K562 (cell line): ENCODE data around the gene ZBTB20. TPM values are rescaled to one million over a fixed set of nuclear protein-coding genes. Genes with fewer than 3 reads are reported as not detected.

ENCODE experiments used
- ATAC-seq: fragments of 200-7000 bp; cut with Tn5 transposase; 3 replicates; pipeline ENCODE4 v1.9.1; 2020; ENCODE audit warnings: moderate library complexity
- BruUV-seq: library from RNA; stranded (reverse); fragments of 400-500 nt; replicated peaks from 2 replicates; lab custom pipeline; 2021; lab: Mats Ljungman, UMichigan
- CTCF ChIA-PET: fragments of 300-600 bp; formaldehyde crosslinking; extraction: SDS; loops from one replicate; lab custom pipeline; 2021; ENCODE audit warnings: low intra/inter-chr PET ratio; lab: Yijun Ruan, JAX
- POLR2A ChIA-PET: fragments of 300-600, 350-650 bp; sonication (Branson Sonifier 250); formaldehyde crosslinking; extraction: SDS; loops from one replicate; lab custom pipeline; 2021; ENCODE audit warnings: antibody characterized with exemption, inconsistent platforms; lab: Yijun Ruan, JAX
- DNase-seq, 4 experiments: peaks; one replicate each; pipeline versions ENCODE4 v3.0.0 to v3.0.0-alpha.2; 2011 to 2018; ENCODE audit warnings: low spot score in 3 of 4, mixed read lengths in 3 of 4; ENCODE audit errors: extremely low read depth in 1 of 4
- FAIRE-seq: peaks from 2 replicates; lab custom pipeline; 2011; peaks lifted over from hg19 to GRCh38; lab: Jason Lieb, UNC
- H2AFZ ChIP-seq: 2 replicates; pipeline ENCODE4 v1.6.0; 2011; ENCODE audit warnings: low read depth, low read length, control low read depth, inconsistent platforms
- H3K27ac ChIP-seq: fragments of 200-600 bp; 3 replicates; pipeline ENCODE4 v1.8.0; 2011; ENCODE audit warnings: low read depth, mild to moderate bottlenecking, control low read depth, inconsistent platforms, low read length, moderate library complexity, mixed read lengths; ENCODE audit errors: extremely low read depth
- H3K27me3 ChIP-seq, 2 experiments: fragments of 300-600 bp in 1 of 2; 2 replicates in 1 of 2; 3 replicates in 1 of 2; pipeline versions ENCODE4 v1.6.0 to v1.8.0; 2011; ENCODE audit warnings: inconsistent platforms in 2 of 2, low read length in 2 of 2, mild to moderate bottlenecking in 1 of 2, mixed read lengths in 1 of 2, moderate library complexity in 1 of 2; ENCODE audit not compliant: control insufficient read depth in 2 of 2, insufficient read depth in 2 of 2
- H3K36me3 ChIP-seq: fragments of 300-600 bp; 3 replicates; pipeline ENCODE4 v1.8.0; 2011; ENCODE audit warnings: mild to moderate bottlenecking, low read length, inconsistent platforms; ENCODE audit not compliant: control insufficient read depth, insufficient read depth
- H3K4me1 ChIP-seq, 2 experiments: fragments of 200-600 bp in 1 of 2; replicated peaks in 1 of 2; 2 replicates in 1 of 2; 3 replicates in 1 of 2; pipeline versions ENCODE4 v1.5.1 to v1.8.0; 2011; ENCODE audit warnings: inconsistent platforms in 2 of 2, low read length in 2 of 2, mild to moderate bottlenecking in 1 of 2, mixed read lengths in 1 of 2, moderate library complexity in 1 of 2; ENCODE audit not compliant: control insufficient read depth in 2 of 2, insufficient read depth in 2 of 2
- H3K4me2 ChIP-seq: 2 replicates; pipeline ENCODE4 v1.6.1; 2011; ENCODE audit warnings: low read length, control low read depth, inconsistent platforms, mixed read lengths; ENCODE audit not compliant: insufficient read depth
- H3K4me3 ChIP-seq: fragments of 200-600 bp; sonication (generic), shearing (Covaris generic); 2 replicates; pipeline ENCODE4 v1.5.1; 2016; ENCODE audit warnings: control low read depth, inconsistent platforms
- H3K79me2 ChIP-seq: fragments of 200-600 bp; 3 replicates; pipeline ENCODE4 v1.8.0; 2011; ENCODE audit warnings: low read length, inconsistent platforms; ENCODE audit not compliant: control insufficient read depth, insufficient read depth
- H3K9ac ChIP-seq, 2 experiments: 2 replicates each; pipeline versions ENCODE4 v1.6.0 to v1.6.1; 2011; ENCODE audit warnings: low read depth in 2 of 2, low read length in 2 of 2, control low read depth in 1 of 2, inconsistent platforms in 1 of 2, mild to moderate bottlenecking in 1 of 2, mixed read lengths in 1 of 2; ENCODE audit not compliant: insufficient read depth in 1 of 2
- H3K9me1 ChIP-seq: one replicate; pipeline ENCODE4 v1.6.0; 2011; ENCODE audit warnings: inconsistent platforms, mild to moderate bottlenecking, low read length, moderate library complexity; ENCODE audit not compliant: control insufficient read depth, insufficient read depth
- H3K9me3 ChIP-seq: replicated peaks from 2 replicates; pipeline ENCODE4 v1.5.1; 2011; ENCODE audit warnings: low read depth, low read length, inconsistent platforms; ENCODE audit not compliant: control insufficient read depth, insufficient read depth
- H4K20me1 ChIP-seq: replicated peaks from 2 replicates; pipeline ENCODE4 v1.6.1; 2011; ENCODE audit warnings: low read length, inconsistent platforms, mixed read lengths; ENCODE audit not compliant: control insufficient read depth, insufficient read depth
- CEBPB ChIP-seq: fragments of 450-650 bp; IDR thresholded peaks from 2 replicates; pipeline ENCODE4 v1.6.1; 2016; ENCODE audit warnings: missing genetic modification characterization, missing compliant biosample characterization
- CLOCK ChIP-seq: fragments of 250-450 bp; sonication (Bioruptor Pico); IDR thresholded peaks from 2 replicates; pipeline ENCODE4 v1.4.0; 2020; ENCODE audit warnings: mild to moderate bottlenecking, moderate library complexity, borderline replicate concordance
- CREB1 ChIP-seq, 2 experiments: sonication (generic) in 1 of 2; formaldehyde crosslinking in 1 of 2; IDR thresholded peaks; 2 replicates each; pipeline versions ENCODE4 v1.6.1 to v1.8.0; 2012 to 2022; ENCODE audit warnings: inconsistent platforms in 1 of 2, mild to moderate bottlenecking in 1 of 2, missing genetic modification reagents in 1 of 2, moderate library complexity in 1 of 2
- KLF1 ChIP-seq: fragments of 450-650 bp; IDR thresholded peaks from 2 replicates; pipeline ENCODE4 v1.6.1; 2016; ENCODE audit warnings: missing genetic modification characterization, missing compliant biosample characterization
- MAFK ChIP-seq: IDR thresholded peaks from 2 replicates; pipeline ENCODE4 v1.6.1; 2011; ENCODE audit warnings: low read length, improper control_type of control experiment
- MCM7 ChIP-seq, 2 experiments: fragments of 450-650 bp; IDR thresholded peaks; 2 replicates each; pipeline ENCODE4 v1.6.1; 2016 to 2018
- MNT ChIP-seq, 2 experiments: fragments of 450-650 bp; conservative IDR thresholded peaks; 2 replicates each; pipeline ENCODE4 v1.6.1; 2017; ENCODE audit warnings: mild to moderate bottlenecking in 2 of 2, moderate library complexity in 2 of 2
- NFXL1 ChIP-seq: fragments of 450-650 bp; formaldehyde crosslinking; IDR thresholded peaks from 2 replicates; pipeline ENCODE4 v1.4.0; 2021; ENCODE audit warnings: mild to moderate bottlenecking
- OTX1 ChIP-seq: fragments of 450-650 bp; formaldehyde crosslinking; IDR thresholded peaks from 2 replicates; pipeline ENCODE4 v1.4.0; 2022; ENCODE audit warnings: mild to moderate bottlenecking
- TAF7 ChIP-seq: fragments of 450-650 bp; IDR thresholded peaks from 2 replicates; pipeline ENCODE4 v1.6.1; 2016; ENCODE audit warnings: missing genetic modification characterization, missing compliant biosample characterization
- ZFP36 ChIP-seq: fragments of 150-350 bp; IDR thresholded peaks from 2 replicates; pipeline ENCODE4 v1.6.1; 2018; ENCODE audit warnings: low read length, low read depth; ENCODE audit not compliant: partially characterized antibody
- ZNF507 ChIP-seq: conservative IDR thresholded peaks from 2 replicates; pipeline ENCODE4 v1.6.1; 2017; ENCODE audit warnings: missing genetic modification characterization, missing compliant biosample characterization
- ZNF584 ChIP-seq: fragments of 200-800 bp; sonication (Bioruptor generic); IDR thresholded peaks from 2 replicates; pipeline ENCODE4 v1.6.1; 2016; ENCODE audit warnings: low read depth, mild to moderate bottlenecking, missing genetic modification characterization, missing compliant biosample characterization
- ZNF76 ChIP-seq: fragments of 250-450 bp; sonication (Bioruptor Pico); IDR thresholded peaks from 2 replicates; pipeline ENCODE4 v1.4.0; 2020; ENCODE audit warnings: mild to moderate bottlenecking, moderate library complexity, borderline replicate concordance
- WGBS: fragments of 100-300 bp; shearing (Covaris generic); methylation state at CpG from one replicate; pipeline ENCODE4 v1.1.6; 2016; ENCODE audit warnings: low coverage, mixed read lengths; ENCODE audit not compliant: insufficient coverage; ENCODE audit errors: missing lambda C conversion rate; 5-methylcytosine and 5-hydroxymethylcytosine counted together
- in situ Hi-C: fragments of 300-500 bp; cut with MboI; formaldehyde crosslinking; loops from 4 replicates; pipeline ENCODE4 v1.15.0; 2018; ENCODE audit warnings: inconsistent platforms, mixed read lengths
- intact Hi-C: fragments of 100-400 bp; cut with micrococcal nuclease; formaldehyde crosslinking; loops from 2 replicates; pipeline ENCODE4 v1.14.2; 2022
- polyA plus RNA-seq, 8 experiments: library from polyadenylated mRNA; depleted of rRNA in 4 of 8; stranded (reverse) in 5 of 8; unstranded in 3 of 8; fragments of >200 nt; fragmentation: Nextera tagmentation in 2 of 8; fragmentation: Illumina TruSeq in 1 of 8; extraction: Ambion mirVana in 2 of 8; extraction: Trizol in 1 of 8; gene quantifications; 2 replicates each; pipeline versions ENCODE4 v1.2.1 to v1.2.3, GENCODE V29; 2011 to 2014; ENCODE audit warnings: inconsistent platforms in 1 of 8, missing spikeins in 1 of 8
- total RNA-seq, 7 experiments: library from RNA; depleted of rRNA in 6 of 7; stranded (reverse); fragments of >200 nt in 6 of 7; fragmentation: Illumina TruSeq in 2 of 7; extraction: Trizol in 2 of 7; gene quantifications; 2 replicates each; pipeline versions ENCODE4 v1.2.1 to v1.2.3, GENCODE V29; 2011 to 2021; ENCODE audit warnings: low replicate concordance in 1 of 7
- TF ChIP-seq, protein P1 (sequence below): sonication (generic); formaldehyde crosslinking; IDR thresholded peaks from 2 replicates; pipeline ENCODE4 v1.8.1; 2023; ENCODE audit warnings: mild to moderate bottlenecking, missing genetic modification reagents

The ZBTB20 gene
- total and polyA plus RNA-seq, 9 of the 15 experiments (the other 6 are each of a cell fraction or from before 2014, with no cell fraction given) = 0.17 to 1.7 (median 0.45) TPM

- no peak for ATAC-seq
- Histone ChIP-seq H3K27ac (no peak overlapping the region), H3K4me2 (no peak overlapping the region), H3K79me2 (no peaks in the 10 kb centered on the region), H3K4me1 (peaks cover 0 to 9% of the 10 kb centered on the region in 2 experiments; a peak in 3 of 5 replicates), H3K27me3 (no peaks in the 10 kb centered on the region), H3K9me1 (no peaks in the 10 kb centered on the region), H3K9ac (no peak overlapping the region), H2AFZ (no peak overlapping the region), H3K9me3 (no peaks in the 10 kb centered on the region), H3K4me3 (no peak overlapping the region), H3K36me3 (no peaks in the 10 kb centered on the region), H4K20me1 (no peaks in the 10 kb centered on the region)
- no peak for FAIRE-seq
- in situ Hi-C loops = no loop called here
- CTCF ChIA-PET = no interaction called here
- BruUV-seq = no TSS peak
- 17% methylated on average over 3 of the region's 3 CpGs for WGBS
- TF ChIP-seq TAF7 (tag) (no peak), NFXL1 (no peak), MNT (conservative IDR thresholded peaks at IDR 0.05) (no peak), CEBPB (no peak), ZNF584 (CRISPR knock-in tag) (no peak), ZFP36 (no peak), CREB1 (IDR thresholded peaks at IDR 0.05) (no peak), CREB1 (CRISPR knock-in tag; IDR thresholded peaks at IDR 0.05) (no peak), ZNF507 (tag) (no peak), OTX1 (CRISPR knock-in tag) (no peak), MCM7 (IDR thresholded peaks at IDR 0.05) (no peak), KLF1 (no peak), MAFK (no peak), ZNF76 (CRISPR knock-in tag) (no peak), CLOCK (CRISPR knock-in tag) (no peak)
- TF ChIP-seq, protein P1, sequence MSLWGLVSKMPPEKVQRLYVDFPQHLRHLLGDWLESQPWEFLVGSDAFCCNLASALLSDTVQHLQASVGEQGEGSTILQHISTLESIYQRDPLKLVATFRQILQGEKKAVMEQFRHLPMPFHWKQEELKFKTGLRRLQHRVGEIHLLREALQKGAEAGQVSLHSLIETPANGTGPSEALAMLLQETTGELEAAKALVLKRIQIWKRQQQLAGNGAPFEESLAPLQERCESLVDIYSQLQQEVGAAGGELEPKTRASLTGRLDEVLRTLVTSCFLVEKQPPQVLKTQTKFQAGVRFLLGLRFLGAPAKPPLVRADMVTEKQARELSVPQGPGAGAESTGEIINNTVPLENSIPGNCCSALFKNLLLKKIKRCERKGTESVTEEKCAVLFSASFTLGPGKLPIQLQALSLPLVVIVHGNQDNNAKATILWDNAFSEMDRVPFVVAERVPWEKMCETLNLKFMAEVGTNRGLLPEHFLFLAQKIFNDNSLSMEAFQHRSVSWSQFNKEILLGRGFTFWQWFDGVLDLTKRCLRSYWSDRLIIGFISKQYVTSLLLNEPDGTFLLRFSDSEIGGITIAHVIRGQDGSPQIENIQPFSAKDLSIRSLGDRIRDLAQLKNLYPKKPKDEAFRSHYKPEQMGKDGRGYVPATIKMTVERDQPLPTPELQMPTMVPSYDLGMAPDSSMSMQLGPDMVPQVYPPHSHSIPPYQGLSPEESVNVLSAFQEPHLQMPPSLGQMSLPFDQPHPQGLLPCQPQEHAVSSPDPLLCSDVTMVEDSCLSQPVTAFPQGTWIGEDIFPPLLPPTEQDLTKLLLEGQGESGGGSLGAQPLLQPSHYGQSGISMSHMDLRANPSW (CRISPR knock-in tag) = no peak
- intact Hi-C loops = no loop called here
- POLR2A ChIA-PET = interaction anchor here (0.5 to 1.4 kb wide), 2 partner anchors 19 to 33 kb away, joined by 3 to 4 read pairs; no protein-coding TSS in a partner anchor
- no peak for DNase-seq
Measured at GRCh38 chr3:115165701-115166100, 18.6 kb upstream of the ZBTB20 start.
